GM19468 (cell line): ENCODE results near the gene BRS3.
"Not testable (repeated sequence)": the region's sequence is repeated elsewhere in the genome, so short reads cannot be mapped to it uniquely, and the experiment has no call there.

Source experiments
- ATAC-seq: cut with Tn5 transposase; IDR thresholded peaks from one replicate; pipeline ENCODE4 v1.9.1; 2021; ENCODE audit warnings: mild to moderate bottlenecking, moderate library complexity, moderate number of reproducible peaks; ENCODE audit not compliant: unreplicated experiment; ENCODE audit errors: extremely low read depth

Gene BRS3

DNA sequence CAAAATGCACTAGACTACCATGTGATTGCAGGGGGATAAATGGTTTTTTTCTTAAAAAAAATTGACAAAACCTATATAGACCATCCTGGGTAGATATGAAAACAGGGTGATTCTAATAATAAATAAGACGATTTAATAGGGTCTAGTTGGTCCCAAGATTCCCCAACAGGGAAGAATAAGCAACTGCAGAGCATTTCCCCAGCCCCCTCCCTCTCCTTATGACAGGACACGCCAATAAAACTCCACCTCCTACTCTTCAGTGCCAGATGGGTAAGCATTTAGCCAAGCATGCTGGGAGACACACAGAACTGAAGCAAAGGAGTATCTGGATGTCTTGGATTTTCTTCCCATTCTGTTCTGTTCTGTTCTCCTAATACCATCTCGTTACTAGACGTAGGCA, at the start of gene BRS3:
BRS3 (plus strand) TSS at position 301 of the 400 bp plus-strand sequence. CDS start 168 bp downstream, outside the sequence.
- no peak for ATAC-seq

DNA sequence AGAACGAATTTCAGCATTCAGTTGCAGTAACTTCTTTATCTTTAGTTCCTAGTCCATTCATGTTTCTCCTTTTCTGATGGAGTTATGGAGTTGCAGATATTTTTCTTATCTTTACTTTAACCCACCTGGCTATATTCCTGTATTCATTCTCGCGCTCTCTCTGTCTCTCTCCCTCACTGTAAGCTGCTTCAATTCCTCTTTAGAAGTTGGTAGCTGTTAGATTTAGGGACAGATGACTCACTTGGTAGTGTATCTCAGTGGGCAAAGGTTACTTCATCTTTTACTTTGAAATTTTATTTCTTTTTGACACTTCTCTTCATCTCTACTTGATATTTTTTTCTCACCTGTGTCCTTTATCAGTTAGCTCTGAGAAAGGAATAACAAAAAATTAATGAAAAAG, 49.6 kb upstream of the BRS3 start:
- ATAC-seq = no peak

DNA sequence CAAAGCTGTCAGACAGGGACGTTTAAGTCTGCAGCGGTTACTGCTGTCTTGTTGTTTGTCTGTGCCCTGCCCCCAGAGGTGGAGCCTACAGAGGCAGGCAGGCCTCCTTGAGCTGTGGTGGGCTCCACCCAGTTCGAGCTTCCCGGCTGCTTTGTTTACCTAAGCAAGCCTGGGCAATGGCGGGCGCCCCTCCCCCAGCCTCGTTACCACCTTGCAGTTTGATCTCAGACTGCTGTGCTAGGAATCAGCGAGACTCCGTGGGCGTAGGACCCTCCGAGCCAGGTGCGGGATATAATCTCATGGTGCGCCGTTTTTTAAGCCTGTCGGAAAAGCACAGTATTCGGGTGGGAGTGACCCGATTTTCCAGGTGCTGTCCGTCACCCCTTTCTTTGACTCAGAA, 42.1 kb upstream of the BRS3 start:
- ATAC-seq = not testable (repeated sequence)

DNA sequence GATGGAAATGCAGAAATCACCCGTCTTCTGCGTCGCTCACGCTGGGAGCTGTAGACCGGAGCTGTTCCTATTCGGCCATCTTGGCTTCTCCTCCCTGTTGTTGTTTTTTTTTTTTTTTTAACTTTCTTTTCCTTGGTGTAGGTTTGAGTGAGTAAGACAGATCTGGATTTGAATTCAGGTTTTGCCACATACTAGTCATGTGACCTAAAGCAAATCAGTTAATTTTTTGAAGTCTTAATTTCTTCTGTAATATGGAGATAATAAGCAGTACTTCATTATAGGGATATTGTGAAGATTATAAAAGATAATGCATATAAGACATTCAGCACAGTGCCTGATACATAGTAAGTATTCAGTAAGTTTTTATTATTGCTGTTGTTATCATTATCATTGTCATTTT, 41.5 kb upstream of the BRS3 start:
- no peak for ATAC-seq

DNA sequence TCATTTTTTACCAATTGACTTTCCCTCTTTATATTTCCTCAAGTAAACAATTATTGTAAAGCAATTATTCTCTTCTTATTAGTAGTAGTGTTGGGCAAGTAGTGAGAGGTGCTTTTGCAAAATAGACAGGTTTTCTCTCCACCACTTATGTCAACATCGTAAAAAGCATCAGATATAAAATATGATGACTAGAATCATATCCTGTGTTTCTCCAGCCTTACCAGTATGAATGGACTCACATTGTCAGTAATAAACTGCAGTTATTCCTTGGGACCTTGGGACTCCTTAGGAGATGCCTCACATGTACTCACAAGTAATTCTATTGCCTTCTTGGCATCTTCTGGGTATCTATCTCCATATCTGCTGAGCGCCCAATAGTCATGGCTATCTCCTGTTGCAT, 40.4 kb upstream of the BRS3 start:
- no peak for ATAC-seq

DNA sequence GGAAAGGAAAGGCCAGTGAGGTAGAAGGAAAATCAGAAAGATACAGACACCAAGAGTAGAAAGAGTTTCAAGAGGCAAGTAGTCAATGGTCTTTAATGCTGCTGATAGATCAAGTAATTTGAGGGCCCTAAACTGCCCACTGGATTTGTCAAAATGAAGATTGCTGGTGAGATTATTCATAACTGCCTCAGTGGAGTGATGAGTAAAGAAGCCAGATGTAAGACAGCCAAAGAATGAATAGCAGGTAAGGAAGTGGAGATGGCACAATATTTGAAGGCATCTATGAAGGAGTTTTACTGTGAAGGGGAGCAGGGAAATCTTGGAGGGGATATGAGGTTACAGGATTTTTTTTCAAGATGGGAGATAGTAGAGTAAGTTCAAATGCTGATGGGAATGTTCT, 39.8 kb upstream of the BRS3 start:
- no peak for ATAC-seq

DNA sequence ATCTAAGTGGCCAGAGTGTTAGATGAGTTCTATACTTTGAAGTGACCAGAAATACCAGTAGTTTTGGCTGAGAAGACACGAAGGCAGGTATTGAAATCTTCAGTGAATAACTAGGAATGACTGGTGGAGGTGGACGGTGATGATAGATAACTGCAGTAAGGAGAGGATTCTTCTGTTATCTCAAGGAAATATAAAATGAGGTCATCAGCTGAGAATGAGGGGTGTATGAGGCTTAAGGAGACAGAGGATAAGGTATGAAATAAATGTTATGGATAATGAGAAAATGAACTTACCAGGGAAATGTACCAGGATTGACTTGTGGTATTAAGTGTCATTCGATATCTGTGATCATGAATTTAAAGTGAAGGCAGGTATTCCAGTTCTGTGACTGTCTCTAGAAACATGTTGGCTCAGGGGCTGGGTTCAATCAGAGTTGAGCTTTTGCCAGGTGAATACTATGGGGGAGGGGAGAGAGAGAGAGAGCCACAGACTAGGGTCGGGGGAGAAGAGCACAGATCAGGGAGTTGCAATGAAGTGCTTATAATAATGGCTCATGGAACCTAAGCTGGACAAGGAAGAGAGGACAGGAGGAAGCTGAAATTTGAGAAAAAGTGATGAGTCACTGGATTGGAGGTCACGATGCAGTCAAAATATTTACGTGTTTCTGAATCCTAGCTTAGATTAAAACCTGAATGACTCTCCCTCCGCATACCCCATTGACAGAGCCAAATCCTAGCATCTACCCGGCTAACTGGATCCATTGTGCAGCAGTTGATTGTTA, 37.5 kb upstream of the BRS3 start:
- no peak for ATAC-seq

DNA sequence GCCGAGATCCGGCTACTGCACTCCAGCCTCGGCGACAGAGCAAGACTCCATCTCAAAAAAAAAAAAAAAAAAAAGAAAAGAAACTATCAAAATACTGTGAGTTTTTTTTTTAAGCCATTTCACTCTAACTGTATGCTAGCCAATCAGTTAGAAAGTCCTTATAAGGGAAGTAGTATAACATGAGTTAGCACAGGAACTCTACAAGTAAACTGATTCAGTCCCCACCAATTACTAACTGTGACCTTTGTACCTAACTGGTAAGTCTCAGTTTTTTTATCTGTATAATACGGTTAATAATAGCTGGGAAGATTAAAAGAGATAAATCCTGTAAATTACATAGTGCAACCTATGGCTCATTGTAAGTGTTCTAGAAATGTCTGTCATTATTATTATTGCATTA, 35.1 kb upstream of the BRS3 start:
- ATAC-seq = no peak

DNA sequence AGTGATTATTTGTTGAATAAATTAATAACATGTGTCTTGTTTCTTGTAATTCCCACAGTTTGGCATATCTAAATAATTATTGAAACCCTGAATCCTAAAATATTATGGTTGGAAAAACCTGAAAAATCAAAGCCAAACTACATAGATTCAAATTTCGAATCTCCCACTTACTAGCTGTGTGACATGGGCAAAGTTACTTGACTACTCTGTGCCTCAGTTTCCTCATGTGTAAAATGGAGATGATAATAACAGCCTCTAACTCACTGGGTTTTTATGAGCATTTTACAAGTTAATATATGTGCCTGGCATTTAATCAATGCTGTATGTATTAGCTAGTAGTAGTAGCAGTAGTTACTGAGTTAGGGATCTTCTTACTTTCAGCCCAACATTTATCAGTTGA, 34.6 kb upstream of the BRS3 start:
- no peak for ATAC-seq

DNA sequence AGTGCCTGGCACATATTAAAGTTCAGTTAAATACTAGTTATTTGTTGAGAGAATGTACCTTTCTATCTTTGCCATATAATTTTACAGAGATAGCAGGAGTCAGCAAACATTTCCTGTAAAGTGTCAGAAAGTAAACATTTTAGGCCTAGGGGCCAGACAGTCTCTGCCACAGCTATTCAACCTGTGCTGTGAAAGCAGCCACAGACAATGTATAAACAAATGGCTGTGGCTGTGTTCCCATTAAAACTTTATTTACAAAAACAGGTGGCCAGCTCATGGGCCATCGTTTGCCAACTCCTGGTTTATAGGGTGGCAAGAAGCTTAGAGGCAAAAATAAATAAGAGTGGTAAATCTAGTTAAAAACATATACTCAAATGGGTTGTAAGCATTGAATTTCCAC, 34.0 kb upstream of the BRS3 start:
- no peak for ATAC-seq

DNA sequence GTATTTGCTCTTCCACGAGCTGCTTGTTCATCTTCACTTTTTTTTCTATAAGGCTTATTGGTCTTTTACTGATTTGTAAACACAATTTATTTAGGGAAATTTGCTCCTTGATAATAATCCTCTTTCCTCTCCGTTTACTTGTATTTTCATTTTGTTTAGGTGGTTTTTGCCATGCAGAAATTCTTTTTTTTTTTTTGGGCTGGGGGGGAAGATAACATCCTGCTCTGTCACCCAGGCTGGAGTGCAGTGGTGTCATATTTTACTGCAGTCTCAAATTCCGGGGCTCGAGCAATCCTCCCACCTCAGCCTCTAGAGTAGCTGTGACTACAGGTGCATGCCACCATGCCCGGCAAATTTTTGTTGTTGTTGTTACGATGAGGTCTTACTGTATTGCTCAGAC, 31.6 kb upstream of the BRS3 start:
- no peak for ATAC-seq

DNA sequence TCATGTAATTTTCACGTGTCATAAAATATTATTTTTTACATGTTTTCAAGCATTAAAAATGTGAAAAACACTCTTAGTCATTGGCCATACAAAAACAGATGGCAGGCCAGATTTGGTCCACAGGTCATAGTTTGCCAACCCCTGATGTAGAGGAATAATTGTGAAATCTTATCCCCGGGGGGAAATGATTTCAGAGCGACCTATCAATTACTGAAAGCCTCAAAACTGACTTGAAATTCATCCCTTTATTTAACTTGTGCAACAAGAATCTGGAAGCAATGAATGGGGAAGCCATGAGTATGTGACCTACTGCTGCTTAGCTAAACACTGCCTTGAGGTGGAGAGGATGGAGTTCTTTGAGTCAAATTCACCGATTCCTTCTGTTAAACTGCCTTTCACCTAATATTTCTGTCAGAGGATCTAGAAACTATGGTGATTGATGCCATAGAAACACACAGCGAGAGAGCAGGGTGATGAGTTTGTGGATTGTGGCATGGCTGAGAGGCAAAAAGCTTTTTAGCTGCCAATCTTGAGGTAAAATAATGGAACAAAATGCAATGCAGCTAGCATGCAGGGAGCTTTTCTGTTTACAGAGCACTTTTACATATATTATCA, 30.3 kb upstream of the BRS3 start:
- ATAC-seq = no peak

DNA sequence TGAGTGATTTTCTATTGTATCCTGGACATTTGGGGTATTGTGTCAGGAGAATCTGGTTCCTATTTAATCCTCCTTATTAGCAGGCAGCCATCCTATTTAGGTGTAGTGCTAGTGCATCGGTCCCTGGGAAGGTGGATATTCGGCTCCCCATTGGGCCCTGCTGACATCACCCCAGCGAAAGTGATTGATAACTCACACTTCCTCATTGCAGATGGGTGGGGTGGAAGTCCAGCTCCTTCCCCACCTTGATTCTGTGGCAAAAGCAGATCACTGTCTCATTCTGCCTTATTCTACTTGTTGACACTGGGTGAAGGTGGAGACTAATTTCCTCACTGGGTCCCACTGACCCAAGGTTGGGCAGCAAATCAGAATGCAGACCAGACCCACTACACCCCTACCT, 23.2 kb upstream of the BRS3 start:
- no peak for ATAC-seq

DNA sequence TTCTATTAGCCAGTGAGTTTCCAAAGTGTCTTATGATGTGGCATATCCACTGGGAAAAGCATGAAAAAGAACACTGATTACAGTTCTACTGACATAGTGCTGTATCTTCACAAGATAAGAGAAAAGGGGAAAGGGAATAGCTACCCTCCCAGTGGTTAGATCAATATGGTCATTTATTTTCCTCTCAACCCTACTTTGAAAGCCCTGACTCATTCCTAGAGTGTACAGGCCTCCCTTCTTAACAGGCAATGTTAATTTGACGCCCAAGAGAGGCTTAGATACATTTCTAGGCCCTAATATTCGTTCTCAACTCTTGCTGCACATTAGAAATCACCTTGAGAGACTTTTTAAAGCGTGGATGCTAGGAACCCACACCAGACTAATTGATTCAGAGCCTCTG, 20.4 kb upstream of the BRS3 start:
- ATAC-seq = no peak

DNA sequence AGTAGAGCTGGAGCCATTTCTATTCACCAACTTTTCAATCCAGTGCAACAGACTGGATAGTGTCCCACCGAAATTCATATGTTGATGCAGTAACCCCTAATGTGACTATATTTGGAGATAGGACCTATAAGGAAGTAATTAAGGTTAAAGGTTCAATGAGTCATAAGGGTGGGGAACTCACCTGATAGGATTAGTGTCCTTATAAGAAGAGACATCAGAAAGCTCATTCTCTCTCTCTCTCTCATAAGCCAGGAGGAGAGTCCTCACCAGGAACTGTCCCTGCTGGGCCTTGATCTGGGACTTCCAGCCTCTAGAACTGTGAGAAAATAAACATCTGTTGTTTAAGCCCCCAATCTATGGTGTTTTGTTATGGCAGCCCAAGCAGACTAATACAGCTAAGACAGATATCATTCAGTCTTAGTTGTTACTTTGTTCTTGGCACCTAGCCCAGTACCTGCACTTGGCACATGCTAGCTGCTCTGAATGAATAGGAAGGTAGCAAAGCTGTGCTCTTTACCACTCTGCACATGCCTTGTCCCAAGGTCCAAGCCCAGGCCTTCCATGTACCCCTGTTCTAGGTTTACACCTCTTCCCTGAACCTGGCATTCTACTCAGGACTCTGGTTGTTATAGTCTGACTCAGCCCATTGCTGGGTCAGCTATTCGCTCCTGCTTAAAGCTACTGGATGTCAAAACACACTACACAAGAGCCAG, 19.2 kb upstream of the BRS3 start:
- ATAC-seq = no peak

DNA sequence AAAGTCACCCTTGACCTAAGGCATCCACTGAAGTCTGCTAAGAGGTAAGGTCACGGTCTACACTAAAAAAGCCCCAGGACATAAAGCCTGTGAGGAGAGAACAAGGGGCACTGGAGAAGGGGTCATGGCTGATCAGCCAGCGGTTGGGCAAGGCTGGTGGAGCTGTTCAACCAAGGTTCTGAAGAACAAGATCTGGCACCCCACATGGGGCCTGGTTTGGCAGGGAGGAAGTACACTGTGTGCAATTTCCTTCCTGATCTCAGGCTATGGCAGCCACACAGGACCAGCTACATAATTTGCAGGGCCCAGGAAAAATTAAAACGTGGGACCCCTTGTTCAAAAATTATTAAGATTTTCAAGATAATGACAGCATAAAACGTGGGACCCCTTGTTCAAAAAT, 14.1 kb upstream of the BRS3 start:
- no peak for ATAC-seq

DNA sequence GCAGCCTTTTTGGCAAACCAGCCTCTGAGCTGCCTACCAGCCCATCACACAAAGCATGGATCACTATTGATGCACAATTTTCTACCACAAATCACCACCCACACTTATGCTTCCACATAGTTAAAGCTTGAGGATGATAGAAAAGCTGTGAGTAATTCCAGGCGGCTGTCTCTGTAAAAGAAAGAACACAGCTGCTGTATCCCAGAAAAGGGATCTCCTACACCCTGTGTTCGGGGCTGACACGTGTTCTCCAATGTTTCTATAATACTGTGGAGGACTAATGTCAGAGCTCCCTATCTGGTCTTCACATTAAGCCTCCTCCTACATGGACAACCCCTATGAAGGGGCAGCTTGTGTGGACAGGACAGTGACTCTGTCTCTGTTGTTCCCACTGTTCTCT, 12.5 kb upstream of the BRS3 start:
- no peak for ATAC-seq

DNA sequence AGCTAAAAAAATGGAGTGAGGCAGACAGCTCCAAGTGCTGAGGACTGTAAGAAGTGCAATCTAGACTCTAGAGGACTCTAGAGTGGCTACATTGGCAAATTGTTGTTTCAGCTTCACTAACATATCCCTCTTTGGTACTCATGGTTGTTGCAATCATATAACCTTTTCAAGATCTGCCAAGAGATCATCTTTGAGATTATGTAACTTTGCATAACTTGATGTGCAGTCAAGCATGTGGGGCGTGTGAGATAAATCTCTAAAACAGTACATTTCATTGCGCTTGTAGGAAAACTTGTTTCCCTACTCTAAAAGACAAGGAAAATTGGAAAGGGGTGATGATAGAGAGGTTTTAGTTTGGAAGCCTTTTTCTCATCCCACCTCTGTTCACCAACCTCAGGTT, 11.2 kb upstream of the BRS3 start:
- ATAC-seq = no peak

DNA sequence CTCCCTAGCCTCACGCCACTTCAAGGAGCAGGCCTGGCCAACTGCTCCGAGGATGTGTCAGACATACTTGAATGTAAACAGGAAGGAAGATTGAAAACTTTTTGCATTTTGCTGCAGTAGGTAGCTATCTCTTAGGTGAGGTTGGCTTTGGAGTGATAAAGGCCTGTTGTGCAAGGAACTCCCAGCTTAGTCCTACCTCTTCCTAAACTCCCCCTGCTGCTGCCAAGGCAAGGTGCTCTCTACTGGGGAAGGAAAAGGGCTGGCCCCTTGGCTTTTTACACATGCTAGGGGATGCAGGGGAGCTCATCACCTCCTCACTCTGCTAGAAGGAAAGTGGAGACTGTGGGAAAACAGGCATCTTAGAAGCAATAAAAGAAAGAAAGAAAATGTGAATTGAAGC, 10.7 kb upstream of the BRS3 start:
- no peak for ATAC-seq

DNA sequence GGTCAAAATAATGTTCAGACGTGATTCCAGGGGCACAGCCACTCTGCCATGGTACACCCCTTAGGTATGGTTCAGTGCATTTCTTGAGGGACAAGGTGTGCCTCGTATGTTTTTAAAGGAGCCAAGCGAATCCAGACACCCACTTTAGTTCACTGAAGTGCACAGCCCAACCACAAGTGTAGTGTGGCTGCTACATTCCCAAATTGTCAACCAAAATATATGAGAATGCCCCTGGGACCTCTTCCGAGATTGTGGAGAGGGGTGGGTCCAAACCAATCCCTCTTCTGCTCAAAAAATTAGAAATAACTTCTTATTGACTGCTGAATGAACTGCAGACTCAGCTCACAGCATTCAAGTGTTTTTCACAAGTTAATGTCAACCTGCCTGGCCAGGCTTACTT, 7.4 kb upstream of the BRS3 start:
- no peak for ATAC-seq

DNA sequence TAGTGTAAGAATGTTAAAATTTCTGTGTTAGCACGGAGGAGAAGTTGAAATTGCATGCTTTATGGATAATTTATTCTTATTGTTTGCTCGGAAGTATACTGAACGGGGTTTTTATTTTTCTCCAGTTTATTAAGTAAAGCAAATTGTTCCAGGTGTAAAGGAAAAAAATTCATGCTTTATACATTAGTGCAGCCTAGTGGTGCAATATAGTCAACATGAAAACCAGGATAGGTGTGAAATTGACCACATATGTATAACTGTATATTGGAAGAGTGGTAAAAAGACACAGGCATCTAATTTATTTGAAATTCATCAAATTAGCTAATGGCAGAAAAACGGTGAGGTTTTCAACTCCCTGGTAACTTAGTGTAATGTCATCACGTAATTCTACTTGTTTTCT, 959 bp downstream of the BRS3 start:
- no peak for ATAC-seq

DNA sequence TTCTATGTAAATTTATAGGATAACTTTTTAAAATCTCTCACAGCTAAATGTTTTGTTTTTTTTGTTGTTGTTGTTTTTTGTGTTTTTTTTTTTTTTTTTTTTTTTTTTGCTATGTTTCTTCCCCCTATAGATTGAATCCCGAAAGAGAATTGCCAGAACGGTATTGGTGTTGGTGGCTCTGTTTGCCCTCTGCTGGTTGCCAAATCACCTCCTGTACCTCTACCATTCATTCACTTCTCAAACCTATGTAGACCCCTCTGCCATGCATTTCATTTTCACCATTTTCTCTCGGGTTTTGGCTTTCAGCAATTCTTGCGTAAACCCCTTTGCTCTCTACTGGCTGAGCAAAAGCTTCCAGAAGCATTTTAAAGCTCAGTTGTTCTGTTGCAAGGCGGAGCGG, 4.1 kb downstream of the BRS3 start:
- no peak for ATAC-seq
